Kasumi-1 (cell line): Measurements from ENCODE around the gene OR11H7.
"Not testable (repeated sequence)": the region's sequence is repeated elsewhere in the genome, so short reads cannot be mapped to it uniquely, and the experiment has no call there.

ENCODE experiments used
- DNase-seq, 2 experiments: peaks; one replicate each; lab custom pipeline; 2025; lab: John Stamatoyannopoulos, UW

The OR11H7 gene

DNA sequence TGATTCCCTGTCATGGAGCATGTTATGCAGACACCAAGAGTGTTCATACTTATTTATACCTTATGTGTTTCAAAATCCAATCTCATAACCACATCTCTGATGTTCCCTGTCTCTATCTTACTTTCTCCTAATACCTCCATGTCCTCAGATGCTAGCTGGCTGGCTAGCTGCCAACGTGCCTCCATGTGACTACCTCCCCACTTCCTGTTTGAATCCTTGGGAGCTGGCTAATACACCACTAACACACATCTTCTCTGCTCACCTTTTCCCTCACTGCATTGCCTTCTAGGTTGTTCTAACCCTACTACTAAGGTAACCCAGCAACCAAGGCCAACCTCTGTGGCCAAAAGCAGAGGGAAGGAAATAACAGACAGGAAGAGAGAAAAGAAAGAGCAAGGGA, 49.6 kb downstream of the OR11H7 start:
- peak; percentile 25 to 34 for DNase-seq

DNA sequence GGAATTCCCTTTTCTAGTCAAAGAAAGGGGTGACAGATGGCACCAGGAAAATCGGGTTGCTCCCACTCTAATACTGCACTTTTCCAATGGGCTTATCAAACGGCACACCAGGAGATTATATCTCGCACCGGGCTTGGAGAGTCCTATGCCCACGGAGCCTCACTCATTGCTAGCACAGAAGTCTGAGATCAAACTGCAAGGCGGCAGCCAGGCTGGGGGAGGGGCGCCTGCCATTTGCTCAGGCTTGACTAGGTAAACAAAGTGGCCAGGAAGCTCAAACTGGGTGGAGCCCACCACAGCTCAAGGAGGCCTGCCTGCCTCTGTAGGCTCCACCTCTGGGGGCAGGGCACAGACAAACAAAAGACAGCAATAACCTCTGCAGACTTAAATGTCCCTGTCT, 51.5 kb downstream of the OR11H7 start:
- not testable (repeated sequence) for DNase-seq
